HG03039 (cell line): ENCODE data around the gene LRRK1.

Experiments used
- ATAC-seq: cut with Tn5 transposase; IDR thresholded peaks from one replicate; pipeline ENCODE4 v1.9.1; 2021; ENCODE audit warnings: mild to moderate bottlenecking, moderate library complexity; ENCODE audit not compliant: unreplicated experiment

The LRRK1 gene

DNA sequence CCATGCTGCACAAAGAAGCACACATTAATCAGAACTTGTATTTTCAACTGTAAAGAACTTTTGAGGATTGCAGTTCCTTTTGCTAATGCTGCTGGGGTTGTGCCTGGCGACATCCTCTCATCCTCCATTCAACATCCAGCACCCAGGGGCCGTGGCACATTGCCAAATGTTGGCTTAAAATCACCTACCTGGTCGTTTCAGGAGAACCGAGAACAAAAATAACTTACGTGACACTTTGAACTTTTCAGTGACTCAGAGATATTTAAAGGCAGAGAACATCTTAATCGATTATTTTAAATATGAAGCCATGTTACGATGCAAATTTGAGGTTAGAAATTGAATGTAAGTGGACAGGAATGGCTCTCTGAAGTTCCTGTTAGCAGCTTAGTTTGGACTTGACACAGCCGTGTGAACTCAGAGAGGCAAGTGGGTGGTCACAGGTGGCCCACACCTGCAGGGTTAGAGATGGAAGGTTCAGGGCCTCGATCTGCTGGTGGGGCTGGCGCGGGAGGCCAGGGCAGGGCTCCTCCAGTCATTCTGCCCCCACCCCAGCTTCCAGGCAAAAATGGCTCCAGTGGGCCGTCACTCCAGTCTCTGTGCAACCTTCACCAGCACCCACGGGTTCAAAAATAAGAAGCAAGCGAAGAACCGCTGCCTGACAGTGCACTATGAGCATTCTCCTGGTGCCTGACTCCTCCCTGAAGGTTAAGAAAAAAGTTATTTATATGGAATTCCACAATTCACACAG, 12.2 kb downstream of the LRRK1 start:
- peak; percentile 36 for ATAC-seq

GRCh38 chr15:100932676-100933348, 13.7 kb downstream of the LRRK1 start:
- ATAC-seq = no peak

DNA sequence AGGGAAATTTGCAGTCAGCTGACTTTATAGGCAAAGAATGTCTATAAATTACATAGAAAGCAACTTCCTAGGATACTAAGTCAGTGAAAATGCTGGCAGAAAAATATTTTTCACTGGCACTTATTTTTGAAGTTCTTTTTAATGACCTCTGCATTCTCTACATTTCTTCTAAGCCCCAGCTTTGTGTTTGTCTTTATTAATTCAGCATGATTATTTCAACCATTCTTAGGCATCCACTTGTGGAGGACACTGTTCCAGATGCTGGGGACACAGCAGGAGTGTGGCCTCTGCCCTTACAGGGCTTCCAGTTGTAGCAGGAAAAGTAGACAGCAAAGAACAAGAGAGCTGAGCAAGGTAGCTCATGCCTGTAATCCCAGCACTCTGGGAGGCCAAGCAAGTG, 15.0 kb downstream of the LRRK1 start:
- ATAC-seq = no peak

DNA sequence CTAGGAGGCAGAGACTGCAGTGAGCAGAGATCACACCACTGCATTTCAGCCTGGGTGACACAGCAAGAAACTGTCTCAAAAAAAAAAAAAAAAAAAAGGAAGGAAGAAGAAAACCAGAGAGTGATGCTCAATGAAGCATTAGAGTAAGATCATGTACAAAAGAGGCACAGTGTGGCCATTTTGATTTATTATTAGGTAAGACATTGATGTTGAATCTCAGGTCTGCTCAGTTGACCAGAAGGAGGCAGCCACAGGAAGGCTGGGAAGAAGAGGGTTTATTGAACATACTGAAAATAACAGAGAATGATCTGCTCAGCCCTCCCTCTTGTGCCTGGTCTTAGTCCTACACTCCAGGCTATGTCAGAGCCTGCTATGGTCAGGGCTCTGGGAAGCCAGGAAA, 15.6 kb downstream of the LRRK1 start:
- no peak for ATAC-seq

DNA sequence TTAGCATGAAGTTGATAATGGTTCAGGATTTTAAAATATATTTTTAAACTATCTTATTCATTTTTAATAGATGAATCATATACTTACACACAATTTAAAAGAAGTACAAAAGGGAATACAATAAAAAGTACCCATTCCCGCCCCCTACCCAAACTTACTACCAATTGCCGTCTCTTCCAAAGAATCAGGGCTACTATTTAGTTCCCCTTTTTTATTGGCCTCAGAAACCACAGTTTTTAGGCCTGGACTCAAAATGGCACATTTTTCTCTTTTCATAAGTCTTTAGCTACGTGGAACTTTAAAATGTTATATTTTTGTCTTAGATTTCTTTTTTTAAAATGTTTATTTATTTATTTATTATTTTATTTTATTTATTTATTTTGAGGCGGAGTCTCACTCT, 18.0 kb downstream of the LRRK1 start:
- no peak for ATAC-seq

GRCh38 chr15:100939791-100940190, 20.6 kb downstream of the LRRK1 start:
- ATAC-seq = no peak

- peak; percentile 62 for ATAC-seq
Measured at GRCh38 chr15:100940767-100941379, 21.7 kb downstream of the LRRK1 start.

DNA sequence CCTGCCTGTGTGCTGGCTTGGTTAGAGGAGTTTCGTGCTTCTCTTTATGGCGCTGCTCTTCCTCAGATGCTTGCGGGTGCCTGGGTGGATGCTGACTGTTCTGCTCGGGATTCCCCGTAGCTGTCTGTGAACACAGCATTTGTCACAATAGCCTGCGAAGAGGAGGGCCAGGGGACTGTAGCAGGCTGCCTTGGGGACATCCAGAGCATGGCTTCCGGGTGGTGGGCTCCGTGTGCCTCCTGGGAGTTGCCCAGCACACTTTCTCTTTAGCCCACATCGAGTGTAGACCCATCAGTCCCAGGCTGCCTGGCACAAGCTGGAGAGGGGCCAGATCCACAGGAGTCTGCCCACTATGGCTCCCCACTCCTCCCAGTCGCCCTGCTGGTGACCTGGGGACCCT, 22.4 kb downstream of the LRRK1 start:
- peak; percentile 46 for ATAC-seq

DNA sequence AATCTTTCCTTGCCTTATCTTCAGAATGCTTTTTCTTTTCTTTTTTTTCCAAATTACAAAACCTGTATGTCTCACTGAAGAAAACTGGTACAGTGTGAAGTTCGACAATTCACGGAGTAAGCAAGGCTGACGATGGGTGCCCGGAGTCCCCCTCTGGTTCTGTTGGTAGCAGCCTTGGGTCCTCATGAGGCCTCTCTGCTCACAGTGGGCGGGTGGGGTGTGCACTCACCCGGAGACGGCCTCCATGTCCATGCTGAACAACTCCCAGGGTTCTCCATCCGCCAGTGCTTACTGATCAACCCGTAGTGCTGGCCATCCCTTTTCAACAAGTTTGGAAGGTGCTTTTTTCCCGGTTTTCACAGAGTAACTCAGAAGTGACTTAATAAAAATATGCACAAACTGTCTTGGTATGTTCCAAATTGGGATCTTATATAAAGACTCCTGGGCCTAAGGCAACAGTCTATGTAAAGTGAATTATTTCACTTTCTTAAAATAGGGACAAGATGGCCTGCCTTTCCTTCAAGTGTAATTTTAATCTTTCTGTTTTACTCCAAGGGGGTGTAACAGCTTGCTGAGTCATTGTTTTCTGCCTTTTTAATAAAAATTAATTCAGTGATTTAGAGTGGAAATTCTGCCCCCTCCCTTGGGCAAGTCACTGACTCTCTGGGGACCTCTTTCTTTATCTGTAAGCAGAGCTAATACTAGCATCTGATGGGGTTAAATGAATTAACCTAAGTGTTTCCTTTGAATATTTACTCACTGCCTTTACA, 23.7 kb downstream of the LRRK1 start:
- no peak for ATAC-seq

GRCh38 chr15:100944244-100944895, 25.2 kb downstream of the LRRK1 start:
- no peak for ATAC-seq

DNA sequence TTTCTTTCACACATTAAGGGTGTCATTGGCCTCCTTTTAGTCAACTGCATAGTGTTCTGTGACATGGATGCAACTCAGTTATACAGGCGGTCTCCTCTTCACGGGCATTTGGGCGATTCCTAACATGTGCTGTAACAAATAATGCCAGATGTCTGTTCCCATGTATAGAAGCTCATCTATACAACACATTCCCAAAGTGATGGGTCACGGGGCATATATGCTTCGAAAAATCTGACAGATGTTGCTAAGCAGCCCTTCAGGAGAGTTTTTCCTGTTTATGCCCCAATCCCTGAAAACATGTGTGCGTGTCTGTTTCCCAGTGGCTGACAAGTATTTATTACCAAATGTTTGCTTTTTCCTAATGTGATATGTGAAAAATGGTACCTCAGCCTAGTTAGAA, 25.8 kb downstream of the LRRK1 start:
- ATAC-seq = no peak

- no peak for ATAC-seq
Measured at GRCh38 chr15:100947760-100948429, 28.7 kb downstream of the LRRK1 start.

DNA sequence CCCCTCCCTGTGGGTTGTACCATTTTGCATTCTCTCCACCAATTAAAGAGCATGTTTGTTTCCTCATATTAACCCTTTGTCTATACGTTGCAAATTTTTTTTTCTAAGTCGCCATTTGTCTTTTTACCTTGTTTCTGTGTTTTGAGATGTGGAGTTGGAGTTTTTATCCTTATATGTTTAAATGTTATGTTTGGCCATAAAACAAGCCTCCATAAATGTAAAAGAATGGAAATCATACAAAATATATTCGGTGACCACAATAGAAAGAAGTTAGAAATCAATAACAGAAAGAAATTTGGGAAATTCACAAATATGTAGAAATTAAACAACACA, 29.2 kb downstream of the LRRK1 start:
- no peak for ATAC-seq

GRCh38 chr15:100949691-100950090, 30.5 kb downstream of the LRRK1 start:
- no peak for ATAC-seq

- no peak for ATAC-seq
Measured at GRCh38 chr15:100951965-100952364, 32.8 kb downstream of the LRRK1 start.

DNA sequence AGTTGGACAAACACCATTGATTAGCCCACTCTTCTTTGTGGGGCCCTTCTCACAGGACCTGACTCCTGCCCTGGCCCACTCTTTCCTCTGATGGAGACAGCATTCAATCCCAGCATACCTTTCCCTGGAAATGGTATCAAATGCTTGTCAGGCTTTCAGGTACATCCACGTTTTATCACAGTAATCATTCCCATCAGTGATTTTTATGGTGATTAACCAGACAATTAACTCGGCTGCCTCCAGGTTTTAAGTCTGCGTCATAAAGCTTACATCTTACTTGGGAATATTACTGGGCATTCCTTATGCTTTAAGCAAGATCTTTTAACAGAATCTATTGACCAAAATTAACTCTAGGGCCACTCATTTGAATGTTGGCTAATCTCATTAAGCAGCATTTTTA, 33.4 kb downstream of the LRRK1 start:
- ATAC-seq = no peak

DNA sequence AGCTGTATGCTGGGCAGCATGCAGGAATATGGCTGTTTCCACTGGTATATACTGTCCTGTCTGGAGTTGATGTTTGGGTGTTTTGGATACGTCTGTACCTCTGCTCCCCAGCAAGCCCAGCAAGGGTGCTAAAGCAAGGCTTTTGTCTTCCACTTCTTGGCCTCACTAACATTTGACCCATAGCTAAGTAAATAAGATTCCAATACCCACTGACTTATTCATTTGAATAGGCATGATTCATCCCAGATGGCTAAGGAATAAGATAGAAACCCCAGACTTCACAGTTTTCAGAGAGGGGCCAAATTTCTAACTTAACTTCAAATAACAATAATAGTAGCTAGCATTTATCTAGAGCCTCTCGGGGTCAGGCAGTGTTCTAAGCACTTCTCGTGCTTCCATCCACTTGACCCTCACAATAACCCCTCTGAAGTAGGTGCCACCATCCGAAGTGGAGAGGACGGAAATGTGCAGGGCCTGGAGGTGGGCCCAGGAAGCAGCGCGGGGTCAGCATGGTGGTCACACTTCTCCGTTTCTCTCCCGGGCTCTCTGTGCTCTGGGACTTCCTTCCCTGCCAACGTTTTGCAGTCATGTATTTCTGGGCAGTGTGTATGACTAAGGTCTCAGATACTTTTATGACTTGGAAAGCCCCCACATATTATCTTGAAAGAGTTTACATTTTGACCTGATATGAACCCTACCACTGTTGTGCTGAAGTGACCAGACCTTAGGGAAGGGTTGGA, 39.3 kb downstream of the LRRK1 start:
- no peak for ATAC-seq

GRCh38 chr15:100959066-100960050, 40.2 kb downstream of the LRRK1 start:
- ATAC-seq = no peak

- no peak for ATAC-seq
Measured at GRCh38 chr15:100966997-100967396, 47.8 kb downstream of the LRRK1 start.
